Measurements from ENCODE around the gene CDK19. TPM values are rescaled to one million over a fixed set of nuclear protein-coding genes. Genes with fewer than 3 reads are reported as not detected.

The CDK19 gene
- total and polyA plus RNA-seq, 10 of the 15 experiments (the other 5 are each of a cell fraction or from before 2014, with no cell fraction given), result 4.6 to 21.4 (median 12.4) TPM

DNA sequence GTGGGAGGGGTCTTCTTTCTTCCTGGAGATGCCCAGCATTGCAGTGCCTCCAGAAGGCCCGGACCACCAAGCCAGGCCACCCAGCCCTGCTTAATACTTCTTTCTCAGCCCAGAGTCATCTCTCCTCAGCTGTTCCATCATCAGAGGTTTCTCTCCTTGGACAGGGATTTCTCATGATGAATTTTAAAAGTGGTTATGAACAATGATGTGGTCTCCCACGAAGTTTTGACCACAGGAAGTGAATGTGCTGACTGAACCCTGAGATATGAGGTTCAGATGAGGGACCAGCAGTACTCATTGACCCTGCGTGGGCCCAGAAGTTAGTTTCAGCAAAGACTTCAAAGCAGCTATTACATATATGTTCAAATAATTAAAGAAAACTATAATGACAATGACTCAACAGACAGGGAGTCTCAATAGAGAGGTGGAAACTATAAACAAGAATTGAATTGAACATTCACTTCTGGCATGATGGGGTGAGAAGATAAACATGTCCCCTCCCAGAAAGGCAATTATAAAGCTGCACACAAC is 224.4 kb downstream of the CDK19 start (continued):
- TF ChIP-seq, protein P1, sequence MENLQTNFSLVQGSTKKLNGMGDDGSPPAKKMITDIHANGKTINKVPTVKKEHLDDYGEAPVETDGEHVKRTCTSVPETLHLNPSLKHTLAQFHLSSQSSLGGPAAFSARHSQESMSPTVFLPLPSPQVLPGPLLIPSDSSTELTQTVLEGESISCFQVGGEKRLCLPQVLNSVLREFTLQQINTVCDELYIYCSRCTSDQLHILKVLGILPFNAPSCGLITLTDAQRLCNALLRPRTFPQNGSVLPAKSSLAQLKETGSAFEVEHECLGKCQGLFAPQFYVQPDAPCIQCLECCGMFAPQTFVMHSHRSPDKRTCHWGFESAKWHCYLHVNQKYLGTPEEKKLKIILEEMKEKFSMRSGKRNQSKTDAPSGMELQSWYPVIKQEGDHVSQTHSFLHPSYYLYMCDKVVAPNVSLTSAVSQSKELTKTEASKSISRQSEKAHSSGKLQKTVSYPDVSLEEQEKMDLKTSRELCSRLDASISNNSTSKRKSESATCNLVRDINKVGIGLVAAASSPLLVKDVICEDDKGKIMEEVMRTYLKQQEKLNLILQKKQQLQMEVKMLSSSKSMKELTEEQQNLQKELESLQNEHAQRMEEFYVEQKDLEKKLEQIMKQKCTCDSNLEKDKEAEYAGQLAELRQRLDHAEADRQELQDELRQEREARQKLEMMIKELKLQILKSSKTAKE (IDR thresholded peaks at IDR 0.05; ENCODE audit: low read depth, poor library complexity, severe bottlenecking), result no peak
- TF ChIP-seq SREBF1 (IDR thresholded peaks at IDR 0.05; ENCODE audit: low read length) (no peak), YBX1 (IDR thresholded peaks at IDR 0.05) (no peak), SMAD1 (IDR thresholded peaks at IDR 0.05; ENCODE audit: low read depth, partially characterized antibody) (no peak), TARDBP (IDR thresholded peaks at IDR 0.05; ENCODE audit: borderline replicate concordance) (no peak), BCL11A (IDR thresholded peaks at IDR 0.05; ENCODE audit: low read depth, low read length) (peak; percentile 76), STAT3 (IDR thresholded peaks at IDR 0.05; ENCODE audit: low read depth, low read length) (no peak), PAX5 (IDR thresholded peaks at IDR 0.05; ENCODE audit: borderline replicate concordance, low read depth, low read length) (no peak), CHD1 (IDR thresholded peaks at IDR 0.05; ENCODE audit: low read depth, low read length) (no peak), RAD51 (IDR thresholded peaks at IDR 0.05) (no peak)
- TF ChIP-seq, protein P2, sequence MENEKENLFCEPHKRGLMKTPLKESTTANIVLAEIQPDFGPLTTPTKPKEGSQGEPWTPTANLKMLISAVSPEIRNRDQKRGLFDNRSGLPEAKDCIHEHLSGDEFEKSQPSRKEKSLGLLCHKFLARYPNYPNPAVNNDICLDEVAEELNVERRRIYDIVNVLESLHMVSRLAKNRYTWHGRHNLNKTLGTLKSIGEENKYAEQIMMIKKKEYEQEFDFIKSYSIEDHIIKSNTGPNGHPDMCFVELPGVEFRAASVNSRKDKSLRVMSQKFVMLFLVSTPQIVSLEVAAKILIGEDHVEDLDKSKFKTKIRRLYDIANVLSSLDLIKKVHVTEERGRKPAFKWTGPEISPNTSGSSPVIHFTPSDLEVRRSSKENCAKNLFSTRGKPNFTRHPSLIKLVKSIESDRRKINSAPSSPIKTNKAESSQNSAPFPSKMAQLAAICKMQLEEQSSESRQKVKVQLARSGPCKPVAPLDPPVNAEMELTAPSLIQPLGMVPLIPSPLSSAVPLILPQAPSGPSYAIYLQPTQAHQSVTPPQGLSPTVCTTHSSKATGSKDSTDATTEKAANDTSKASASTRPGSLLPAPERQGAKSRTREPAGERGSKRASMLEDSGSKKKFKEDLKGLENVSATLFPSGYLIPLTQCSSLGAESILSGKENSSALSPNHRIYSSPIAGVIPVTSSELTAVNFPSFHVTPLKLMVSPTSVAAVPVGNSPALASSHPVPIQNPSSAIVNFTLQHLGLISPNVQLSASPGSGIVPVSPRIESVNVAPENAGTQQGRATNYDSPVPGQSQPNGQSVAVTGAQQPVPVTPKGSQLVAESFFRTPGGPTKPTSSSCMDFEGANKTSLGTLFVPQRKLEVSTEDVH (IDR thresholded peaks at IDR 0.05; ENCODE audit: low read depth, partially characterized antibody), result no peak
- TF ChIP-seq, protein P3, sequence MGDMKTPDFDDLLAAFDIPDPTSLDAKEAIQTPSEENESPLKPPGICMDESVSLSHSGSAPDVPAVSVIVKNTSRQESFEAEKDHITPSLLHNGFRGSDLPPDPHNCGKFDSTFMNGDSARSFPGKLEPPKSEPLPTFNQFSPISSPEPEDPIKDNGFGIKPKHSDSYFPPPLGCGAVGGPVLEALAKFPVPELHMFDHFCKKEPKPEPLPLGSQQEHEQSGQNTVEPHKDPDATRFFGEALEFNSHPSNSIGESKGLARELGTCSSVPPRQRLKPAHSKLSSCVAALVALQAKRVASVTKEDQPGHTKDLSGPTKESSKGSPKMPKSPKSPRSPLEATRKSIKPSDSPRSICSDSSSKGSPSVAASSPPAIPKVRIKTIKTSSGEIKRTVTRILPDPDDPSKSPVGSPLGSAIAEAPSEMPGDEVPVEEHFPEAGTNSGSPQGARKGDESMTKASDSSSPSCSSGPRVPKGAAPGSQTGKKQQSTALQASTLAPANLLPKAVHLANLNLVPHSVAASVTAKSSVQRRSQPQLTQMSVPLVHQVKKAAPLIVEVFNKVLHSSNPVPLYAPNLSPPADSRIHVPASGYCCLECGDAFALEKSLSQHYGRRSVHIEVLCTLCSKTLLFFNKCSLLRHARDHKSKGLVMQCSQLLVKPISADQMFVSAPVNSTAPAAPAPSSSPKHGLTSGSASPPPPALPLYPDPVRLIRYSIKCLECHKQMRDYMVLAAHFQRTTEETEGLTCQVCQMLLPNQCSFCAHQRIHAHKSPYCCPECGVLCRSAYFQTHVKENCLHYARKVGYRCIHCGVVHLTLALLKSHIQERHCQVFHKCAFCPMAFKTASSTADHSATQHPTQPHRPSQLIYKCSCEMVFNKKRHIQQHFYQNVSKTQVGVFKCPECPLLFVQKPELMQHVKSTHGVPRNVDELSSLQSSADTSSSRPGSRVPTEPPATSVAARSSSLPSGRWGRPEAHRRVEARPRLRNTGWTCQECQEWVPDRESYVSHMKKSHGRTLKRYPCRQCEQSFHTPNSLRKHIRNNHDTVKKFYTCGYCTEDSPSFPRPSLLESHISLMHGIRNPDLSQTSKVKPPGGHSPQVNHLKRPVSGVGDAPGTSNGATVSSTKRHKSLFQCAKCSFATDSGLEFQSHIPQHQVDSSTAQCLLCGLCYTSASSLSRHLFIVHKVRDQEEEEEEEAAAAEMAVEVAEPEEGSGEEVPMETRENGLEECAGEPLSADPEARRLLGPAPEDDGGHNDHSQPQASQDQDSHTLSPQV (IDR thresholded peaks at IDR 0.05), result no peak
- TF ChIP-seq, protein P4, sequence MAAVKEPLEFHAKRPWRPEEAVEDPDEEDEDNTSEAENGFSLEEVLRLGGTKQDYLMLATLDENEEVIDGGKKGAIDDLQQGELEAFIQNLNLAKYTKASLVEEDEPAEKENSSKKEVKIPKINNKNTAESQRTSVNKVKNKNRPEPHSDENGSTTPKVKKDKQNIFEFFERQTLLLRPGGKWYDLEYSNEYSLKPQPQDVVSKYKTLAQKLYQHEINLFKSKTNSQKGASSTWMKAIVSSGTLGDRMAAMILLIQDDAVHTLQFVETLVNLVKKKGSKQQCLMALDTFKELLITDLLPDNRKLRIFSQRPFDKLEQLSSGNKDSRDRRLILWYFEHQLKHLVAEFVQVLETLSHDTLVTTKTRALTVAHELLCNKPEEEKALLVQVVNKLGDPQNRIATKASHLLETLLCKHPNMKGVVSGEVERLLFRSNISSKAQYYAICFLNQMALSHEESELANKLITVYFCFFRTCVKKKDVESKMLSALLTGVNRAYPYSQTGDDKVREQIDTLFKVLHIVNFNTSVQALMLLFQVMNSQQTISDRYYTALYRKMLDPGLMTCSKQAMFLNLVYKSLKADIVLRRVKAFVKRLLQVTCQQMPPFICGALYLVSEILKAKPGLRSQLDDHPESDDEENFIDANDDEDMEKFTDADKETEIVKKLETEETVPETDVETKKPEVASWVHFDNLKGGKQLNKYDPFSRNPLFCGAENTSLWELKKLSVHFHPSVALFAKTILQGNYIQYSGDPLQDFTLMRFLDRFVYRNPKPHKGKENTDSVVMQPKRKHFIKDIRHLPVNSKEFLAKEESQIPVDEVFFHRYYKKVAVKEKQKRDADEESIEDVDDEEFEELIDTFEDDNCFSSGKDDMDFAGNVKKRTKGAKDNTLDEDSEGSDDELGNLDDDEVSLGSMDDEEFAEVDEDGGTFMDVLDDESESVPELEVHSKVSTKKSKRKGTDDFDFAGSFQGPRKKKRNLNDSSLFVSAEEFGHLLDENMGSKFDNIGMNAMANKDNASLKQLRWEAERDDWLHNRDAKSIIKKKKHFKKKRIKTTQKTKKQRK (IDR thresholded peaks at IDR 0.05; ENCODE audit: low read depth, low read length), result no peak
- TF ChIP-seq, protein P5, sequence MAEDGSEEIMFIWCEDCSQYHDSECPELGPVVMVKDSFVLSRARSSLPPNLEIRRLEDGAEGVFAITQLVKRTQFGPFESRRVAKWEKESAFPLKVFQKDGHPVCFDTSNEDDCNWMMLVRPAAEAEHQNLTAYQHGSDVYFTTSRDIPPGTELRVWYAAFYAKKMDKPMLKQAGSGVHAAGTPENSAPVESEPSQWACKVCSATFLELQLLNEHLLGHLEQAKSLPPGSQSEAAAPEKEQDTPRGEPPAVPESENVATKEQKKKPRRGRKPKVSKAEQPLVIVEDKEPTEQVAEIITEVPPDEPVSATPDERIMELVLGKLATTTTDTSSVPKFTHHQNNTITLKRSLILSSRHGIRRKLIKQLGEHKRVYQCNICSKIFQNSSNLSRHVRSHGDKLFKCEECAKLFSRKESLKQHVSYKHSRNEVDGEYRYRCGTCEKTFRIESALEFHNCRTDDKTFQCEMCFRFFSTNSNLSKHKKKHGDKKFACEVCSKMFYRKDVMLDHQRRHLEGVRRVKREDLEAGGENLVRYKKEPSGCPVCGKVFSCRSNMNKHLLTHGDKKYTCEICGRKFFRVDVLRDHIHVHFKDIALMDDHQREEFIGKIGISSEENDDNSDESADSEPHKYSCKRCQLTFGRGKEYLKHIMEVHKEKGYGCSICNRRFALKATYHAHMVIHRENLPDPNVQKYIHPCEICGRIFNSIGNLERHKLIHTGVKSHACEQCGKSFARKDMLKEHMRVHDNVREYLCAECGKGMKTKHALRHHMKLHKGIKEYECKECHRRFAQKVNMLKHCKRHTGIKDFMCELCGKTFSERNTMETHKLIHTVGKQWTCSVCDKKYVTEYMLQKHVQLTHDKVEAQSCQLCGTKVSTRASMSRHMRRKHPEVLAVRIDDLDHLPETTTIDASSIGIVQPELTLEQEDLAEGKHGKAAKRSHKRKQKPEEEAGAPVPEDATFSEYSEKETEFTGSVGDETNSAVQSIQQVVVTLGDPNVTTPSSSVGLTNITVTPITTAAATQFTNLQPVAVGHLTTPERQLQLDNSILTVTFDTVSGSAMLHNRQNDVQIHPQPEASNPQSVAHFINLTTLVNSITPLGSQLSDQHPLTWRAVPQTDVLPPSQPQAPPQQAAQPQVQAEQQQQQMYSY (CRISPR knock-in tag; IDR thresholded peaks at IDR 0.05), result no peak

All from GM12878 (cell line).